ENCODE data around the gene PTPRN2. TPM values are rescaled to one million over a fixed set of nuclear protein-coding genes. Genes with fewer than 3 reads are reported as not detected.

Gene PTPRN2
- total RNA-seq, 1 donor from 2014 or later: 1.8 TPM

- ATAC-seq (ENCODE audit: low read depth): no peak
- no peak for TF ChIP-seq CTCF (IDR thresholded peaks at IDR 0.05)
- Mint-ChIP-seq H3K27me3 (no peaks in the 10 kb centered on the region), H3K27ac (no peak overlapping the region), H3K9me3 (peaks cover 4% of the 10 kb centered on the region), H3K4me3 (no peak overlapping the region), H3K36me3 (ENCODE audit: low read depth) (no peaks in the 10 kb centered on the region), H3K4me1 (no peaks in the 10 kb centered on the region)
- no peak for DNase-seq
- intact Hi-C loops (cut with micrococcal nuclease): no loop called here
- ChIA-PET CTCF (no interaction called here), POLR2A (no interaction called here)
Measured at GRCh38 chr7:158053183-158053915, 534.3 kb downstream of the PTPRN2 start.

- DNase-seq (no peak), ATAC-seq (ENCODE audit: low read depth) (no peak)
- Mint-ChIP-seq H3K36me3 (ENCODE audit: low read depth) (no peaks in the 10 kb centered on the region), H3K27me3 (no peaks in the 10 kb centered on the region), H3K27ac (no peak overlapping the region), H3K4me3 (no peak overlapping the region), H3K4me1 (no peaks in the 10 kb centered on the region), H3K9me3 (peaks cover 4% of the 10 kb centered on the region)
- TF ChIP-seq CTCF (IDR thresholded peaks at IDR 0.05): no peak
- intact Hi-C loops (cut with micrococcal nuclease): no loop called here
- CTCF ChIA-PET: no interaction called here
- POLR2A ChIA-PET: no interaction called here
Measured at GRCh38 chr7:158052381-158053060, 535.1 kb downstream of the PTPRN2 start.

- CTCF ChIA-PET: no interaction called here
- Mint-ChIP-seq H3K4me3 (no peak overlapping the region), H3K27ac (no peak overlapping the region), H3K4me1 (no peaks in the 10 kb centered on the region), H3K27me3 (no peaks in the 10 kb centered on the region), H3K9me3 (no peaks in the 10 kb centered on the region), H3K36me3 (ENCODE audit: low read depth) (no peaks in the 10 kb centered on the region)
- POLR2A ChIA-PET: no interaction called here
- no peak for TF ChIP-seq CTCF (IDR thresholded peaks at IDR 0.05)
- intact Hi-C loops (cut with micrococcal nuclease): no loop called here
- no peak for ATAC-seq (ENCODE audit: low read depth)
- DNase-seq: no peak
Measured at GRCh38 chr7:158051776-158052175, 535.8 kb downstream of the PTPRN2 start.

GRCh38 chr7:158050978-158051651 is 536.5 kb downstream of the PTPRN2 start:
- no peaks in the 10 kb centered on the region for H3K36me3 Mint-ChIP-seq (ENCODE audit: low read depth)
- H3K4me1 Mint-ChIP-seq: no peaks in the 10 kb centered on the region
- no peaks in the 10 kb centered on the region for H3K9me3 Mint-ChIP-seq
- H3K27ac Mint-ChIP-seq: no peak overlapping the region
- TF ChIP-seq CTCF (IDR thresholded peaks at IDR 0.05): no peak
- ATAC-seq (ENCODE audit: low read depth) (no peak), DNase-seq (no peak)
- intact Hi-C loops (cut with micrococcal nuclease): no loop called here
- H3K4me3 Mint-ChIP-seq: no peak overlapping the region
- H3K27me3 Mint-ChIP-seq: no peaks in the 10 kb centered on the region
- ChIA-PET POLR2A (no interaction called here), CTCF (no interaction called here)

DNA sequence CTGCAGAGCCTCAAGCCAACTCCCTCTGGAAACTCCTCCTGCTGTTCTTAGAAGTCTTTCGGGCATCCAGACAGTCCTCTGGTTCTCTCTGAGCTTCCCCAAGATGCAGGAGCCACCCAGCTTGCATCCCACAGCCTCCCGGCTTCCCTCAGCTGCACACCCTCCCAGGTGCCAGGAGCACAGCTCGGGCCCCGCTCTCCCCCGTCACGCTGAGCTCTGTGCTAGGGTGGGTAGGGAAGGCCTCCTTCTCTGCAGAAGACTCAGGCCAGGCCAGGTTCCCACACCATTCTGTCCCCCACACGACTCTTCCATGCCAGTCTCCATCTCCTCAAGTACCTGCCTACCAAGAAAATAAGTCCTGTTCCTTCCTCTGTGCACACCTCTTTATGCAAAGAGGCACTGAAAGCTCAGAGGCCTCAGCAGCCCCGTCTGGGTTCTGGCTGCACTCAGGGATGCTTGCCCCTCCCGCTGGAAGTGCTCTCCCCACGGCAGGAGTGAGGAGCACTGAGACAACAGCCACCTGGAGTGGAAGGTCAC is 537.1 kb downstream of the PTPRN2 start:
- Mint-ChIP-seq H3K27me3 (no peaks in the 10 kb centered on the region), H3K27ac (no peak overlapping the region), H3K4me1 (no peaks in the 10 kb centered on the region), H3K4me3 (no peak overlapping the region), H3K9me3 (no peaks in the 10 kb centered on the region), H3K36me3 (ENCODE audit: low read depth) (no peaks in the 10 kb centered on the region)
- ATAC-seq (ENCODE audit: low read depth) (no peak), DNase-seq (no peak)
- intact Hi-C loops (cut with micrococcal nuclease): no loop called here
- ChIA-PET CTCF (no interaction called here), POLR2A (no interaction called here)
- TF ChIP-seq CTCF (IDR thresholded peaks at IDR 0.05): no peak
